ENCODE data around the gene SLC25A33. TPM values are rescaled to one million over a fixed set of nuclear protein-coding genes. Genes with fewer than 3 reads are reported as not detected.

Gene SLC25A33
- polyA plus RNA-seq, 1 donor from 2014 or later, result 19.1 TPM

Other genes starting within 250 kb of the SLC25A33 start
- gene SPSB1, start 246.6 kb upstream of the SLC25A33 start, polyA plus RNA-seq, result 1.4 TPM in 2 replicates
- 7.3 and 9.2 TPM in 2 replicates for gene TMEM201, start 49.4 kb downstream of the SLC25A33 start, polyA plus RNA-seq
- 4.2 and 4.5 TPM in 2 replicates for gene PIK3CD, start 112.3 kb downstream of the SLC25A33 start, polyA plus RNA-seq

Data from neural cell (in vitro differentiated cells).